SKM-1 (cell line): ENCODE data around the gene ETHE1.
A peak's percentile ranks its signal among the peaks of the same experiment; 100 is the strongest.

Experiments
- DNase-seq: peaks from one replicate; lab custom pipeline; 2025; ENCODE audit not compliant: unreplicated experiment; lab: John Stamatoyannopoulos, UW

ETHE1 gene

GRCh38 chr19:43495082-43495481 lies 31.9 kb downstream of the ETHE1 start:
- DNase-seq = no peak

GRCh38 chr19:43490759-43491158 lies 36.2 kb downstream of the ETHE1 start:
- DNase-seq = no peak

DNA sequence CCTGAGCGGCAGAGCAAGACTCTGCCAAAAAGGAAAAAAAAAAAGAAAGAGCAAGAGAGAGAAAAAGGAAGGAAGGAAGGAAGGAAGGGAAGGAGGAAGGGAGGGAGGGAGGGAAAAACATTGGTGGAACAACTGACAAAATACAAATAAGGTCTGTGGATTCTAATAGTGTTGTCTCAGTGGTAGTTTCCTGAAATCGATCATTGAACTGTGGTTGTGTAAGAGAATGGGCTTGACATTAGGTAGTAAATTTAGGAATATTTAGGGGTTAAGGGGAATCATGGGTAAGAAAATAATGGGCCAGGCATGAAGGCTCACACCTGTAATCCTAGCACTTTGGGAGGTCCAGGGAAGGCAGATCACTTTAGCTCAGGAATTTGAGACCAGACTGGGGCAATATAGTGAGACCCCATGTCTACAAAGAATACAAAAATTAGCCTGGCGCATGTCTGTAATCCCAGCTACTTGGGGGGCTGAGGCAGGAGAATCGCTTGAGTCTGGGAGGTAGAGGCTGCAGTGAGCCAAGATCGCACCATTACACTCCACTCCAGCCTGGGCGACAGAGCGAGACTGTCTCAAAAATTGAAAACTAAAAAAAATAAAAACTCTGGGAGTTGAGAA lies 36.9 kb downstream of the ETHE1 start:
- no peak for DNase-seq

GRCh38 chr19:43489310-43489709 lies 37.7 kb downstream of the ETHE1 start:
- DNase-seq = no peak

DNA sequence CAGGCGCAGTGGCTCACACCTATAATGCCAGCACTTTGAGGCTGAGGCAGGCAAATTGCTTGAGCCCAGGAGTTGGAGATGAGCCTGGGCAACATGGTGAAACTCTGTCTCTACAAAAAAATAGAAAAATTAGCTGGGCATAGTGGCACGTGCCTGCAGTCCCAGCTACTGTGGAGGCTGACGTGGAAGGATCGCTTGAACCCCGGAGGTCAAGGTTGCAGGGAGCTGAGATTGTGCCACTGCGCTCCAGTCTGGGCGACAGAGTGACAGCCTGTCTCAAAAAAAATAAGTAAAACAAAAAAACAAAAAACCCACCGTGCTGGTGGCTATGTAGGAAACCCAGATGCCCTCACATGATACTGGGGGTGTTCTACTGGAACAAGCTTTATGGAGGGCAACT lies 38.8 kb downstream of the ETHE1 start:
- DNase-seq = no peak

DNA sequence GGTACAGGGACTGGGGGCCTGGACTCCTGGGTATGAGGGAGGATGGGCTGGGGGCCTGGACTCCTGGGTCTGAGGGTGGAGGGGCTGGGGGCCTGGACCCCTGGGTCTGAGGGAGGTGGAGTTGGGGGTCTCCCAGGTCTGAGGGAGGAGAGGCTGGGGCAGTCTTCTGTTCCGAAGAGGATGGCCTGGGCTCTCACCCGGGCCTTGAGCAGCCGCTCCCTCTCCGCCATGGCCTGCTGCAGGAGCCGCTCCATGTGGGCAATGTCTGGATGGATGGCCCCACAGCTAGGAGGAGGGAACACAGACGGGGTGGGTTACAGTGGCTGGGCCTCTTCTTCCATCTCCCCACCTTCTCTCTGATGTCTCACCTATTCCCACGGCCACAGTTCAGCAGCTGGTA lies 40.6 kb downstream of the ETHE1 start:
- no peak for DNase-seq

DNA sequence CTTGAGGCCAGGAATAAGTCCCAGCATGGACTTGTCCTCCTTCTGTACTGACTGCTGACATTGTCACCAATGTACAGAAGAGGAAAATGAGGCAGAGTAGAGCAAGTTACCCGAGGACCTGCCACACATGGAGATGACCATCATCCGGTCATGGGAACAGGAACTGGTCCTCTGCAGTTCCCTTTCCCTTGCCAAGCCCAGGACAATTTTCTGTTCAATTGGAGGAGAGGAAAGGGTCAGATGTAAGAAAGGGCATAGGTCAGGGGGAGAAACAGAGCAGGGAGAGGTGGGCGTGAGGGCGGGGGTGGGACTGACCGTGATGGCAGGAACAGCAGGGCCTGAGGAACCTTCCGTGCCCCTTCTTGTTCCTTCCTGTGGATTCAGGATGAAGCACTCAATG lies 41.0 kb downstream of the ETHE1 start:
- no peak for DNase-seq

- no peak for DNase-seq
Measured at GRCh38 chr19:43483281-43483680, 43.7 kb downstream of the ETHE1 start.

DNA sequence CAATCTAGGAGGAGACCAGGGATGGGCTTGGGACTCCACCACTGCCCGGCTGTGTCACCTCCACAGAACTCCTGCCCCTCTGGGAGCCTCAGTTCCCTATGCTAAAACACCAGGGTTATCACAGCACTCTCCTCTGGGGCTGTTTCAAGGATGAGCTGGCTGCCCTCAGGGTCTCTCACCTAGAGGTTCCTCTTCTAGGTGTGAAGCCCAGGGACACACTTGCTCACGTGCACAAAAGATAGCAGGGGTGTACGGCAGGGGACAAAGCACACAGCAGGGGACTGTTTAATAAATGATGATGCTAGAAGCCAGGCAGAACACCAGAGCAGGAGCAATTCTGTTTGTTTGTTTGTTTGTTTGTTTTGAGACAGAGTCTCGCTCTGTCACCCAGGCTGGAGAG lies 44.8 kb downstream of the ETHE1 start:
- DNase-seq = no peak

GRCh38 chr19:43481701-43482100 lies 45.3 kb downstream of the ETHE1 start:
- no peak for DNase-seq

GRCh38 chr19:43480574-43480973 lies 46.4 kb downstream of the ETHE1 start:
- no peak for DNase-seq

DNA sequence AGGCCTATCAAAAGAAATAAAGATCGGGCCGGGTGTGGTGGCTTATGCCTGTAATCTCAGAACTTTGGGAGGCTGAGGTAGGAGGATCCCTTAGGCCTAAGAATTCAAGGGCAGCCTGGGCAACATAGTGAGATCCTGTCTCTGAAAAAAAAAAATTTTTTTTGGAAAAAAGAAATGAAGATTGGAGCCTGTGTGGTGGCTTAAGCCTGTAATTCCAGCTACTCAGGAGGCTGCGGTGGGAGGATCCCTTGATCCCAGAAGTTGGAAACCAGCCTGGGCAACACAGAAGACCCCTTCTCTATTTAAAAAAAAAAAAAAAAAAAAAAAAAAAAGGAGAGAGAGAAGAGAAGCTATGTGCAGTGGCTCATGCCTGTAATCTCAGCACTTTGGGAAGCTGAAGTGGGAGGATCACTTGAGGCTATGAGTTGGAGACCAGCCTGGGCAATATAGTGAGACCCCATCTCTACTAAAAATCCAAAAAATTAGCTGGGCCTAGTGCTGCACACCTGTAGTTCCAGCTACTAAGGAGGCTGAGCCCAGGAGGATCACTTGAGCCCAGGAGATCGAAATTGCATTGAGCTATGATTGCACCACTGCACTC lies 46.9 kb downstream of the ETHE1 start:
- DNase-seq = no peak

- no peak for DNase-seq
Measured at GRCh38 chr19:43479226-43479625, 47.8 kb downstream of the ETHE1 start.

GRCh38 chr19:43478323-43478722 lies 48.7 kb downstream of the ETHE1 start:
- no peak for DNase-seq

DNA sequence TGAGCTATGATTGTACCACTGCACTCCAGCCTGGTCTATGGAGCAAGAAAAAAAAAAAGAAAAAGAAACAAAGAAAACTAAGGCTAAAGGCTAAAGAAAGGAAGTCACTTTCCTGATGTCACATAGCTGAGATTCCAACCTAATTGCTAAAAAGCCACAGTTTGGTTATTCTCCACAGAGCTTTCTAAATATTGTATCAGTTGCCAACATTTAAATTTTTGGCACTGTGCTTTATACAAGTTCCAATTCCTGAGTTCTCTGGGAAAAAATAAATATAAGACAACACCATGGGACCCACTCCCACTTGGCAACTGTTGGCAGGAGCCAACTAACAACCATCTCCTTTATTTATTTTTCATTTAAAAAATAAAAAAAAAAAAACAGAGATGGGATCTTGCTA lies 50.4 kb downstream of the ETHE1 start:
- DNase-seq = no peak

- DNase-seq = peak; percentile 25
Measured at GRCh38 chr19:43474986-43475705, 51.9 kb downstream of the ETHE1 start.

- no peak for DNase-seq
Measured at GRCh38 chr19:43474487-43474886, 52.5 kb downstream of the ETHE1 start.

- DNase-seq = no peak
Measured at GRCh38 chr19:43471091-43471490, 55.9 kb downstream of the ETHE1 start.

DNA sequence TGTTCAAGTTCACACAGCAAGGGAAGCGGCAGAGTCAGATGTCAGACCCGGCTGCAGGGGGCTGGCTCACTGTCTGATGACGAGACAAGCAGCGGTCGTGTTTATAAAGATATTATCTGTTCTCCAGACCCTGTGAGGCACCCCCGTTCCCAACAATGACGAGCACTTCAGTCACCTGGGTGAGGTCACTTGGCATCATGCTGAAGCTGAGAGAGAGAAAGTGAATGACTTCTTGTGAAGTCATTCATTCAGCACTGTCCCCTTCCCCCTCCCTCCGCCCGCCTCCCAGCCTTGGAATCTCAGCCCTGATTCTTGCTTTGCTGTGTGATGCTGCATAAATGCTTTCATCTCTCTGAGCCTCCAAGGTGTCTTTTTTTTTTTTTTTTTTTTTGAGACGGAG lies 56.7 kb downstream of the ETHE1 start:
- no peak for DNase-seq

DNA sequence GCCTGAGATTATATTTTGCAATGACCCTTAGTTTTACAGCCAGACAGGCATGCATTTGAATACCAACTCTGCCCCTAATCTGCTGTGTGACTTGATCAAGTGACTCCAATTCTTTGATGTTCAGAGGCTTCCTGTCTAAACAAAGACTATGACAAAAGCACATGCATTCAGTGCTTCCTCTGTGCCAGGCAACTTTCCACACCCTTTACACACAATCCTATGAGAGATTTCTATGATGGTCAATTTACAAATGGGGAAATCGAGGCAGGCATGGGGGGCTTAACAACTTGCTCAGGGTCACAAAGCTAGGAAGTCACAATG lies 57.9 kb downstream of the ETHE1 start:
- no peak for DNase-seq

DNA sequence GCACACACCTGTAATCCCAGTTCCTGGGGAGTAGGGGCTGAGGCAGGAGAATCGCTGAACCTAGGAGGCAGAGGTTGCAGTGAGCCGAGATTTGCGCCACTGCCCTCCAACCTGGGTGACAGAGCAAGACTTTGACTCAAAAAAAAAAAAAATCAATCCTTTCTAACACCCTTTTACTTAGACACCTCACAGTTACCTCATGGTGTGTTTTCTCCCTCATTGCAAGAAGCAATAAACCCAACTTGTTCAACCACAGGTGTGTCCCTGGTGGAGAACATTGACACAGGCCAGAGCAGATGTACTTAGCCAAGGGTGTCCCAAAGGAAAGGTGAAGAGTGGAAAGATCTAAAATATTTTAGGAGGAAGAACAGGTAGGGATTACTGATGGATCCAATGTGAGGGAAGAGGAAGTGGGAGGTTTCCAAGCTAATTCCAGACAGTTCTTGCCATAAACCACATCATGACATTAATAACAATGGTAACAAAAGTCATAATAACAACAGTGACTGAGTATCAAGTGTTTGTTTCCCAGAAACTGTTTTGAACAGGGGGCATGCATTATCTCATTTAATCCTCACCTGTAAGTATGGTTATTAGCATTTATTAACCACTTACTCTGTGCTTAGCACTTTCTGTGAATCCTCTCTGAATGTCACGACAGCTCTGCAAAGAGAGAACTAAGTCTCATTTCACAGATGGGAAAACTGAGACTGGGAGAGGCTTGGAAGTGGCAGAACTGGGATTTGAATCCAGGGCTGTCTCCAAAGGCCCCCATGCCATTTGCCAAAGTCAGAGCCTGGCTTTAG lies 58.4 kb downstream of the ETHE1 start:
- DNase-seq = no peak

GRCh38 chr19:43467730-43468129 lies 59.3 kb downstream of the ETHE1 start:
- no peak for DNase-seq
